ENCODE measurements around the gene MLLT3. TPM values are rescaled to one million over a fixed set of nuclear protein-coding genes. Genes with fewer than 3 reads are reported as not detected.

MLLT3 gene
- total RNA-seq, 4 donors from 2014 or later, result 9.4 to 38.2 (median 30.2) TPM

DNA sequence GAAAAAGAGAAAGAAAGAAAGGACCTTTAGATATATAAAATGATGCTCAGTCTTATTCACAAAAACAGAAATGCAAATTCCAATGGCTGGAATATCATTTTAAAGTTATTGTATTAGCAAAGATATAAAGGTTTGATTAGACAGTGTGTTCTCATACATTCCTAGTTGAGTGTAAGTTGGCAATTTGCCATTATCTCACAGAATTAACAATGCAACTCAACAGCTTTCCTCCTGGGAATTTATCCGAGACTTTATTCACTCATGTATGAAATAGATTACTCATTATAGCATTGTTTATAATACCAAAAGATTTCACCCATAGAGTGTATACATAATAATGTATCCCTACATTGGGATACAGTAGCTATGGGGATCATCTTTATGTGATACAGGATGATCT is 27.1 kb upstream of the MLLT3 start:
- H3K27ac ChIP-seq, result no peak overlapping the region
- TF ChIP-seq POLR2A (IDR thresholded peaks at IDR 0.05), result no peak
- TF ChIP-seq POLR2AphosphoS5 (IDR thresholded peaks at IDR 0.05), result no peak
- TF ChIP-seq EP300 (IDR thresholded peaks at IDR 0.05; ENCODE audit: low read depth), result no peak
- TF ChIP-seq, protein P1, sequence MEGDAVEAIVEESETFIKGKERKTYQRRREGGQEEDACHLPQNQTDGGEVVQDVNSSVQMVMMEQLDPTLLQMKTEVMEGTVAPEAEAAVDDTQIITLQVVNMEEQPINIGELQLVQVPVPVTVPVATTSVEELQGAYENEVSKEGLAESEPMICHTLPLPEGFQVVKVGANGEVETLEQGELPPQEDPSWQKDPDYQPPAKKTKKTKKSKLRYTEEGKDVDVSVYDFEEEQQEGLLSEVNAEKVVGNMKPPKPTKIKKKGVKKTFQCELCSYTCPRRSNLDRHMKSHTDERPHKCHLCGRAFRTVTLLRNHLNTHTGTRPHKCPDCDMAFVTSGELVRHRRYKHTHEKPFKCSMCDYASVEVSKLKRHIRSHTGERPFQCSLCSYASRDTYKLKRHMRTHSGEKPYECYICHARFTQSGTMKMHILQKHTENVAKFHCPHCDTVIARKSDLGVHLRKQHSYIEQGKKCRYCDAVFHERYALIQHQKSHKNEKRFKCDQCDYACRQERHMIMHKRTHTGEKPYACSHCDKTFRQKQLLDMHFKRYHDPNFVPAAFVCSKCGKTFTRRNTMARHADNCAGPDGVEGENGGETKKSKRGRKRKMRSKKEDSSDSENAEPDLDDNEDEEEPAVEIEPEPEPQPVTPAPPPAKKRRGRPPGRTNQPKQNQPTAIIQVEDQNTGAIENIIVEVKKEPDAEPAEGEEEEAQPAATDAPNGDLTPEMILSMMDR (IDR thresholded peaks at IDR 0.05), result no peak
- in situ Hi-C loops (cut with MboI; ENCODE audit: low pct_ligation_motif_present in 1 of 4, low pct_unique_long_range_greater_than_20kb in 1 of 4, low sequenced_read_pairs in 3 of 4) (loop anchor here (25.0 kb wide), 5 partner anchors 238 to 737 kb away; no protein-coding TSS in a partner anchor), intact Hi-C loops (cut with DNase I; ENCODE audit: low total_unique reads) (no loop called here)
- 30 to 64% methylated on average over 1 of the region's 1 CpG for WGBS, 2 donors (ENCODE audit: low coverage in 1 of 2)
- H3K9me3 ChIP-seq, result peaks cover 0 to 4% of the 10 kb centered on the region in 2 donors
- H3K36me3 ChIP-seq, result no peaks in the 10 kb centered on the region
- H3K4me3 ChIP-seq, result no peak overlapping the region
- no peaks in the 10 kb centered on the region for H3K27me3 ChIP-seq
- H3K4me1 ChIP-seq, result peaks cover 0 to 8% (median 0%) of the 10 kb centered on the region in 4 donors
- DNase-seq, result no peak

DNA sequence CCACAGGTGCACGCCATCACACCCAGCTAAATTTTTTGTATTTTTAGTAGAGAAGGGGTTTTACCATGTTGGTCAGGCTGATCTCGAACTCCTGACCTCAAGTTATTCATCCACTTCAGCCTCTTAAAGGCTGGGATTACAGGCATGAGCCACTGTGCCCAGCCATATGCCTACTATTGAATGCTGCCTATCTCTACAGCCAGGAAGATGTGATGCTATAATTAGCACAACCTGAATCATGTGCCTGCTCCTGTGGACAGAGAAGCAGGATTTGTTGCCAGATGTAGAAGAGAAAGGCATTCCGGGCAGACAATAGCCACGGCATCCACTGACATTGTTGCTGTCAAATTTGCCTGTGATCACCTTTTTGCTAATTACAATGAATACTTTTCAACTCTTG is 24.4 kb upstream of the MLLT3 start:
- peaks cover 0 to 4% of the 10 kb centered on the region in 2 donors for H3K9me3 ChIP-seq
- intact Hi-C loops (cut with DNase I; ENCODE audit: low total_unique reads), result no loop called here
- in situ Hi-C loops (cut with MboI; ENCODE audit: low pct_ligation_motif_present in 1 of 4, low pct_unique_long_range_greater_than_20kb in 1 of 4, low sequenced_read_pairs in 3 of 4), result loop anchor here (25.0 kb wide), 5 partner anchors 241 to 734 kb away; no protein-coding TSS in a partner anchor
- H3K4me3 ChIP-seq, result no peak overlapping the region
- H3K4me1 ChIP-seq, result peaks cover 0 to 8% (median 0%) of the 10 kb centered on the region in 4 donors
- no peaks in the 10 kb centered on the region for H3K36me3 ChIP-seq
- TF ChIP-seq POLR2AphosphoS5 (IDR thresholded peaks at IDR 0.05), result no peak
- TF ChIP-seq EP300 (IDR thresholded peaks at IDR 0.05; ENCODE audit: low read depth), result no peak
- TF ChIP-seq POLR2A (IDR thresholded peaks at IDR 0.05), result no peak
- TF ChIP-seq, protein P1 (IDR thresholded peaks at IDR 0.05), result no peak
- WGBS, 2 donors (ENCODE audit: low coverage in 1 of 2), result 81 to 96% methylated on average over 3 to 4 of the region's 4 CpGs
- H3K27me3 ChIP-seq, result no peaks in the 10 kb centered on the region
- no peak overlapping the region for H3K27ac ChIP-seq
- no peak for DNase-seq

DNA sequence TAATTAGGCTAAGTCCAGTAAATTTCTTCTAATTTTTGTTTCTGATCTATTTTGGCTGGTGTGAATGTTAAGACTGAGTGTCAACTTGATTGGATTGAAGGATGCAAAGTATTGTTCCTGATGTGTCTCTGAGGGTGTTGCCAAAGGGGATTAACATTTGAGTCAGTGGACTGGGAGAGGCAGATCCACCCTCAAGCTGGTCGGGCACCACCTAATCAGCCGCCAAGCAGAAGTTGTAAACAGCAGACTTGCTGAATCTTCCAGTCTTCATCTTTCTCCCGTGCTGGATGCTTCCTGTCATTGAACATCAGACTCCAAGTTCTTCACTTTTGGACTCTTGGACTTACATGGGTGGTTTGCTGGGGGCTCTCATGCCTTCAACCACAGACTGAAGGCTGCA is 21.4 kb upstream of the MLLT3 start:
- H3K9me3 ChIP-seq, result peaks cover 0 to 4% of the 10 kb centered on the region in 2 donors
- peaks cover 0 to 6% (median 0%) of the 10 kb centered on the region in 4 donors for H3K4me1 ChIP-seq
- WGBS, 2 donors (ENCODE audit: low coverage in 1 of 2), result 72 to 80% methylated on average over 1 to 3 of the region's 3 CpGs
- H3K4me3 ChIP-seq, result no peak overlapping the region
- no peaks in the 10 kb centered on the region for H3K36me3 ChIP-seq
- in situ Hi-C loops (cut with MboI; ENCODE audit: low pct_ligation_motif_present in 1 of 4, low pct_unique_long_range_greater_than_20kb in 1 of 4, low sequenced_read_pairs in 3 of 4), result loop anchor here (25.0 kb wide), 5 partner anchors 244 to 731 kb away; no protein-coding TSS in a partner anchor
- no peak for TF ChIP-seq EP300 (IDR thresholded peaks at IDR 0.05; ENCODE audit: low read depth)
- TF ChIP-seq POLR2A (IDR thresholded peaks at IDR 0.05), result no peak
- TF ChIP-seq, protein P1 (IDR thresholded peaks at IDR 0.05), result no peak
- no peak for TF ChIP-seq POLR2AphosphoS5 (IDR thresholded peaks at IDR 0.05)
- no peaks in the 10 kb centered on the region for H3K27me3 ChIP-seq
- DNase-seq, result no peak
- intact Hi-C loops (cut with DNase I; ENCODE audit: low total_unique reads), result no loop called here
- no peak overlapping the region for H3K27ac ChIP-seq

DNA sequence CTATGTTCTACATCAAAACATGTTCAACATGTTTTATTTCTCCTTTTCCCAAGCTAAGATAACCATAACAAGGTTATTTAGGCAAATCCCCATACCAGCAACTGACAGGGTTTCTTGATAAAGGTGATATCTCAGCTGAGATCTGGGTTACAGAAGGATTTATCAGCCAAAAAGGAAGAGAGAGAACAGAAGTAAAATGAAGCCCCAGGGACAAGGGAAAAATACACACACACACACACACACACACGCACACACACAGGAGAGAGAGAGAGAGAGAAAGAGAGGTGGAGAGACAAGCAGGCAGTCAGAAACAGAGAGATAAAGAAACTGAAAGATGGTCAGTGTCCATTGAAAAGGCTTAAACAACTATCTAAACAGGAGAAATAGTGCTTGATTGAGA is 19.7 kb upstream of the MLLT3 start:
- no peak overlapping the region for H3K4me3 ChIP-seq
- H3K27ac ChIP-seq, result no peak overlapping the region
- DNase-seq, result no peak
- H3K4me1 ChIP-seq, result peaks cover 0 to 6% (median 0%) of the 10 kb centered on the region in 4 donors
- H3K27me3 ChIP-seq, result no peaks in the 10 kb centered on the region
- no peaks in the 10 kb centered on the region for H3K36me3 ChIP-seq
- H3K9me3 ChIP-seq, result no peaks in the 10 kb centered on the region
- in situ Hi-C loops (cut with MboI; ENCODE audit: low pct_ligation_motif_present in 1 of 4, low pct_unique_long_range_greater_than_20kb in 1 of 4, low sequenced_read_pairs in 3 of 4) (loop anchor here (25.0 kb wide), 5 partner anchors 245 to 730 kb away; no protein-coding TSS in a partner anchor), intact Hi-C loops (cut with DNase I; ENCODE audit: low total_unique reads) (no loop called here)
- TF ChIP-seq, protein P1 (IDR thresholded peaks at IDR 0.05), result no peak
- TF ChIP-seq POLR2AphosphoS5 (IDR thresholded peaks at IDR 0.05) (no peak), POLR2A (IDR thresholded peaks at IDR 0.05) (no peak), EP300 (IDR thresholded peaks at IDR 0.05; ENCODE audit: low read depth) (no peak)
- WGBS, 2 donors (ENCODE audit: low coverage in 1 of 2), result 88% methylated on average over 1 of the region's 1 CpG; no CpG with 5 or more reads in 1 of the 2 donors
